ENCODE data around the gene SCAMP1.

Gene SCAMP1

DNA sequence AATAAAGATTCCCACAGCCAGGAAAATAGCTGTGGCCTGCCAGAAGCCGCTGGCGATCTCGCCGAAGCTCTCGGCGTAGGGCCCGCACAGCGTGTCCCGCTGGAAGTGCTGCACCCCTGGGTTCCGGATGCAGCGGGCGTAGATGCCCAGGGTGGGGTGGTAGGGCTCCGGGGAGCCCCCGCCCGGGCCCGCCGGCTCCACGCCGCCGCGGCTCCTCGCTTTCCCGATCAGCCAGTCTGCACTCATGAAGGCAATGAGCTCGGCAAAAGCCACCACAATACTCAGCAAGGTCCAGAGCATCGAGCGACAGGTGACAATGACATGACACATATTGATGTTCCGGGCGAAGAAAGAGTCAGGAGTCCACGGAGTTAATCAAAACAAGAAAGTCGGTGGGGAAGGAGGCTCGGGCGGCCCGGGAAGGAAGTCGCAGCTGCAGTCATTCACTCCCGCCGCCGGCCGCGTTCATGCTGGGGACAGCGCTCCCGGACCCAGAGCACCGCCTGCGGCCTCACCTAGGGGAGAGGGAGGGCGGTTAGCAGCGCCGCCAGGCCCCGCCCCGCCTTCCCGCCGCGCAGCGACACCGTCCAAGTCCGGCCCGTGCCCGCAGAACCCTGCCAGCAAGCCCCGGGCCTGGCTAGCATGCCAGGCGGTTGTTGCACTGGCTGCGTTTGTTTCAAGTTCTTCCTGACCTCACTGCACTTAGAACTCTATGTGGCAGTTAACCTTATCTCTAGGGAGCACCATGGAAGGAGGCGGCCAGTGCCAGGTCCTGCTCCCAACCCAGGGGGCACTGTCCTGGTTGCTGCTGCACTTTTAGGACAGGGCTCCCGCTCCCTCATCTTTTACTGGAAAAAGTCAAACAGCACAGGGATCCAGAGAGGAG is 149.7 kb downstream of the SCAMP1 start:
- H3K9ac ChIP-seq (ENCODE audit: low read depth, low read length), result no peak overlapping the region
- no peaks in the 10 kb centered on the region for H3K36me3 ChIP-seq (ENCODE audit: insufficient read depth, low read depth, low read length)
- H3K4me3 ChIP-seq (ENCODE audit: low read length), result peak overlapping the region; percentile 53; the same call in 1 of the 2 replicates
- peaks cover 28% of the 10 kb centered on the region for H3K4me1 ChIP-seq (ENCODE audit: insufficient read depth, low read length)
- no peaks in the 10 kb centered on the region for H3K27me3 ChIP-seq (ENCODE audit: insufficient read depth, low read length)
- no peaks in the 10 kb centered on the region for H3K9me3 ChIP-seq (ENCODE audit: insufficient read depth, low read depth, low read length)
- H3K27ac ChIP-seq (ENCODE audit: low read length), result no peak overlapping the region

- Histone ChIP-seq H3K4me1 (ENCODE audit: insufficient read depth, low read length) (peaks cover 20% of the 10 kb centered on the region; the same call in 1 of the 2 replicates), H3K36me3 (ENCODE audit: insufficient read depth, low read depth, low read length) (no peaks in the 10 kb centered on the region), H3K27me3 (ENCODE audit: insufficient read depth, low read length) (no peaks in the 10 kb centered on the region), H3K9ac (ENCODE audit: low read depth, low read length) (no peak overlapping the region), H3K9me3 (ENCODE audit: insufficient read depth, low read depth, low read length) (no peaks in the 10 kb centered on the region), H3K27ac (ENCODE audit: low read length) (no peak overlapping the region), H3K4me3 (ENCODE audit: low read length) (no peak overlapping the region)
Measured at GRCh38 chr5:78511121-78511906, 150.9 kb downstream of the SCAMP1 start.

DNA sequence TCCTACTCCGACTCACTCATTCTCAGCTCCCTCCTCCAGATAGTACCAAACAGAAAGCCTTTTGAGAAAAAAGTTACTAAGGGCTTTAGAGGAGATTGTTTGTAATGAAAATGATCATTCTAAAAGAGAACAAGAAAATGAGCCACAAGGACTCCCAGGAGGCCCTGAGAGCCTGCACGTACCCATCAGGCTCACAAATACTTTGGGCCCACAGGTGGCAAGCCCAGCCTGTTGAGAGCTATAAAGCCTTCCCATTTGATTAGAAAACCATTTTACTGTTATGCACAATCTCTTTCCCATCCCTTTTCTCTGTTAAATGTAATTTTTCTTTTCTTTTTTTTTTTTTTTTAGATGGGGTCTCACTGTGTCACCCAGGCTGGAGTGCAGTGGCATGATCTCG is 152.0 kb downstream of the SCAMP1 start:
- no peaks in the 10 kb centered on the region for H3K36me3 ChIP-seq (ENCODE audit: insufficient read depth, low read depth, low read length)
- H3K27me3 ChIP-seq (ENCODE audit: insufficient read depth, low read length), result no peaks in the 10 kb centered on the region
- peaks cover 20% of the 10 kb centered on the region; the same call in 1 of the 2 replicates for H3K4me1 ChIP-seq (ENCODE audit: insufficient read depth, low read length)
- no peak overlapping the region for H3K27ac ChIP-seq (ENCODE audit: low read length)
- H3K4me3 ChIP-seq (ENCODE audit: low read length), result no peak overlapping the region
- no peak overlapping the region for H3K9ac ChIP-seq (ENCODE audit: low read depth, low read length)
- no peaks in the 10 kb centered on the region for H3K9me3 ChIP-seq (ENCODE audit: insufficient read depth, low read depth, low read length)

DNA sequence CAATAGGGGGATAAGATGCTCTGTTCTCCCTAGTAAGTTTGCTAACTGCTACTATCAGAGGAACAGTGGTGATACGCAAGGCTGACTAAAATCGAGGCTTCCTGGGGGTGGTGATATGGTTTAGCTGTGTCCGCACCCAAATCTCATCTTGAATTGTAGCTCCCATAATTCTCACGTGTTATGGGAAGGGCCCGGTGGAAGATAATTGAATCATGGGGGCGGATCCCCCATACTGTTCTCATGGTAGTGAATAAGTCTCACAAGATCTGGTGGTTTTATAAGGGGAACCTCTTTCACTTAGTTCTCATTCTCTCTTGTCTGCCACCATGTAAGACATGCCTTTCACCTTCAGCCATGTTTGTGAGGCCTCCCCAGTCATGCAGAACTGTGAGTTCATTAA is 153.0 kb downstream of the SCAMP1 start:
- H3K4me1 ChIP-seq (ENCODE audit: insufficient read depth, low read length), result peaks cover 14% of the 10 kb centered on the region; the same call in 1 of the 2 replicates
- H3K36me3 ChIP-seq (ENCODE audit: insufficient read depth, low read depth, low read length), result no peaks in the 10 kb centered on the region
- no peak overlapping the region for H3K9ac ChIP-seq (ENCODE audit: low read depth, low read length)
- H3K9me3 ChIP-seq (ENCODE audit: insufficient read depth, low read depth, low read length), result no peaks in the 10 kb centered on the region
- H3K27ac ChIP-seq (ENCODE audit: low read length), result no peak overlapping the region
- no peaks in the 10 kb centered on the region for H3K27me3 ChIP-seq (ENCODE audit: insufficient read depth, low read length)
- H3K4me3 ChIP-seq (ENCODE audit: low read length), result no peak overlapping the region

- Histone ChIP-seq H3K9ac (ENCODE audit: low read depth, low read length) (no peak overlapping the region), H3K4me3 (ENCODE audit: low read length) (no peak overlapping the region), H3K9me3 (ENCODE audit: insufficient read depth, low read depth, low read length) (no peaks in the 10 kb centered on the region), H3K27ac (ENCODE audit: low read length) (no peak overlapping the region), H3K36me3 (ENCODE audit: insufficient read depth, low read depth, low read length) (no peaks in the 10 kb centered on the region), H3K27me3 (ENCODE audit: insufficient read depth, low read length) (no peaks in the 10 kb centered on the region), H3K4me1 (ENCODE audit: insufficient read depth, low read length) (peaks cover 7% of the 10 kb centered on the region)
Measured at GRCh38 chr5:78514427-78515330, 154.3 kb downstream of the SCAMP1 start.

DNA sequence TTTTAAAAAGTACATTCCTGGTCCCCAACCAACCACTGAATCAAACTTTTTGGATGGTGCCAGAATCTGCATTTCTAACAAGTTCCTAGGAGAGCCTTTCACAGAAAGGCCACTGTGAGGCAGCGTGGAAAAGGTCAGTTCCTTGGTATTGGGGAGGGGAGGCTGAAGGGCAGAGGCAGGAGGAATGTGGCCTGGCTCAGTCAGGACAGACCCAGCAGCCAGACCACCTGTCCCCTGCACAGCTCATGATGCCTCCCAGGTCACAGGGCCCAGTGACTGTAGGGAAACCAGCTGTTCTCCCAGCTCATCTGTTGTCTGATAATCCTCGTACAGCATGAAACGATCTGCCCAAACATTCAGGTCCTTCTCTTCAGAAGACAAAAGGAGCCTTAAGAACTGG is 155.3 kb downstream of the SCAMP1 start:
- no peak overlapping the region for H3K4me3 ChIP-seq (ENCODE audit: low read length)
- H3K9me3 ChIP-seq (ENCODE audit: insufficient read depth, low read depth, low read length), result no peaks in the 10 kb centered on the region

DNA sequence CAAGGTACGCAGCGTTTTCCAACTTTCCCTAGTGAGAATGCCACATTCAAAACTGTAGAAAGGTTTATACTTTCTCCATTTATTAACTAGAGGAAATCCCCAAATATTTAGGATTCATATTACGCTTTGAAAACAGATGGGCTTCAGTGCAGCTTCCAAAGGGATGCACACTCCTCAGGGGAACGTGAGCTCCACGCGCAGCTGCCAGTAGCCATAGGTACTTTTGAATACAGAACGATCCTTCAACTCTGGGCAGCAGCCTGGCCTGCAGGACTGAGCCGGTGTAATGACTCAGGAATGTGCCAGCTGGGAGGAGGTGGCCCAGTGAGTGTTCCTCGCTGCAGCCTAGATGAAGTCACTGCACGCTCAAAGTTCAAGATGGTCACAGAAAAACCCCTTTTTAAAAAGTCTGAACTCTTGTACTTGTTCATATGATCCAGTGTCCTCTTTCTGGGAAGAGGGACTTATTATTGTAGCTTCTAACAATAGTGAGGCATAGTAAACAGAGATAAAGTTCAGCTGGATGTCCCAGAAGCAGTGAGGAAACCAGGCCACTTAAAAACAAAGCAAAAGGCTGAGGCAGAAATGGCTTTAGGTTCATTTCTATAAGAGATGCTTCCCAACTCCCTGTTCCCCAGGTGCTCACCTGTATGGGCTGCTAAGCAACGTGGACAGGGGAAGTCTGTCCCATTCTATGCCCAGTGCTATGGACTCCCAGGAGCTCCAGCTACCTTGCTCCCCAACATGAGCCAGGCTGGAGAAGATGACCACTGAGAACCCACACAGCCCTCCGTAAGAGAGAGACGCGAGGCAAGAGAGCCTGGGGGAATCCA is 158.2 kb downstream of the SCAMP1 start:
- H3K4me3 ChIP-seq (ENCODE audit: low read length), result no peak overlapping the region
- no peaks in the 10 kb centered on the region for H3K36me3 ChIP-seq (ENCODE audit: insufficient read depth, low read depth, low read length)
- no peak overlapping the region for H3K27ac ChIP-seq (ENCODE audit: low read length)
- no peaks in the 10 kb centered on the region for H3K27me3 ChIP-seq (ENCODE audit: insufficient read depth, low read length)
- no peak overlapping the region for H3K9ac ChIP-seq (ENCODE audit: low read depth, low read length)
- peaks cover 3% of the 10 kb centered on the region; the same call in 1 of the 2 replicates for H3K4me1 ChIP-seq (ENCODE audit: insufficient read depth, low read length)
- H3K9me3 ChIP-seq (ENCODE audit: insufficient read depth, low read depth, low read length), result no peaks in the 10 kb centered on the region

More for the DNA sequence above, 155.3 kb downstream of the SCAMP1 start:
- Histone ChIP-seq H3K27ac (ENCODE audit: low read length) (no peak overlapping the region), H3K9ac (ENCODE audit: low read depth, low read length) (no peak overlapping the region), H3K4me1 (ENCODE audit: insufficient read depth, low read length) (peaks cover 6% of the 10 kb centered on the region), H3K36me3 (ENCODE audit: insufficient read depth, low read depth, low read length) (no peaks in the 10 kb centered on the region), H3K27me3 (ENCODE audit: insufficient read depth, low read length) (no peaks in the 10 kb centered on the region)

DNA sequence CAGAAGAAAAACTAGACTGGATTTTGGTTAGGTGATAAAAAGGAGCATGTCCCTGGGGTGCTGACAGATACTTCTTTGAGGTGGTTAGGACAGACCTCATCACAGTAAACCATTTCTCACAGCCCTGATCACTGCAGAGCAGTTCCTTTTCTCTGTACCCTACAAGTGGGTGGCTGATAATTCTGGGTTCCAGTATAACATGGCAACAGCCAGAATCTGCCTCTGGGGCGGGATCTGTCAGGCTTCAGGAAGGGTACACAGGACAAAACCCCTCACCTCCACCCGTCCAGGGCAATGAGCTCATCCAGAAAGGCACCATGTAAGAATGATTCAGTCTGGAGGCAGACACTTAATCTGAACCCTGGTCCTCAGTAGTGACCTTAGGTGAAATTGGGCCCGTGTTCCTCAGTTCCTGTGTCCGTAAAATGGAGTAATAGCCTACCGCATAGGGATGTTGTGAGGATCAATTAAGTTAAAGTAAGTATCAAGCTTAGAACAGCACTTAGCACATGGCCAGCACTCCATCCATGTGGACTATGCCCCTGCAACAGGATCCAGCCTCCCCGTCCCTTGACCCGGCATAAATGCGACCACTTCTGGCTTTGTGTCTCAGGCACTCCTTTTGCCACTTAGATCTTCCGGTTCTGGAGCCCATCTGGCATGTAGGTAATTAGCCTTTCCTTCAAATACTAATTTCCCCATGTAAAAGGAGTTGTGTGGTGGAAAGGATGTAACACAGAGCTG is 159.0 kb downstream of the SCAMP1 start:
- Histone ChIP-seq H3K27ac (ENCODE audit: low read length) (no peak overlapping the region), H3K9ac (ENCODE audit: low read depth, low read length) (no peak overlapping the region), H3K36me3 (ENCODE audit: insufficient read depth, low read depth, low read length) (no peaks in the 10 kb centered on the region), H3K9me3 (ENCODE audit: insufficient read depth, low read depth, low read length) (no peaks in the 10 kb centered on the region), H3K4me3 (ENCODE audit: low read length) (no peak overlapping the region), H3K27me3 (ENCODE audit: insufficient read depth, low read length) (no peaks in the 10 kb centered on the region), H3K4me1 (ENCODE audit: insufficient read depth, low read length) (peaks cover 3% of the 10 kb centered on the region; the same call in 1 of the 2 replicates)

GRCh38 chr5:78521455-78521854 is 161.0 kb downstream of the SCAMP1 start:
- H3K4me3 ChIP-seq (ENCODE audit: low read length), result no peak overlapping the region
- H3K27me3 ChIP-seq (ENCODE audit: insufficient read depth, low read length), result no peaks in the 10 kb centered on the region
- H3K4me1 ChIP-seq (ENCODE audit: insufficient read depth, low read length), result peaks cover 3% of the 10 kb centered on the region; the same call in 1 of the 2 replicates
- H3K9me3 ChIP-seq (ENCODE audit: insufficient read depth, low read depth, low read length), result no peaks in the 10 kb centered on the region
- H3K27ac ChIP-seq (ENCODE audit: low read length), result no peak overlapping the region
- H3K36me3 ChIP-seq (ENCODE audit: insufficient read depth, low read depth, low read length), result no peaks in the 10 kb centered on the region
- H3K9ac ChIP-seq (ENCODE audit: low read depth, low read length), result no peak overlapping the region
